Measurements from ENCODE around the gene PEX16.

Gene PEX16

GRCh38 chr11:45897556-45897955 is 20.1 kb downstream of the PEX16 start:
- DNase-seq (ENCODE audit: low read depth), result no peak

- no peak for DNase-seq (ENCODE audit: low read depth)
These were observed 21.2 kb downstream of the PEX16 start for GRCh38 chr11:45896422-45896984.

- no peak for DNase-seq (ENCODE audit: low read depth)
These were observed 22.0 kb downstream of the PEX16 start for GRCh38 chr11:45895553-45896259.

- DNase-seq (ENCODE audit: low read depth), result no peak
These were observed 23.0 kb downstream of the PEX16 start for GRCh38 chr11:45894555-45895247.

- DNase-seq (ENCODE audit: low read depth), result no peak
These were observed 24.8 kb downstream of the PEX16 start for GRCh38 chr11:45892856-45893255.

GRCh38 chr11:45890886-45891550 is 26.7 kb downstream of the PEX16 start:
- DNase-seq (ENCODE audit: low read depth), result no peak

GRCh38 chr11:45889966-45890365 is 27.7 kb downstream of the PEX16 start:
- no peak for DNase-seq (ENCODE audit: low read depth)

- DNase-seq (ENCODE audit: low read depth), result no peak
These were observed 28.1 kb downstream of the PEX16 start for GRCh38 chr11:45889555-45889954.

GRCh38 chr11:45887587-45887986 is 30.1 kb downstream of the PEX16 start:
- no peak for DNase-seq (ENCODE audit: low read depth)

GRCh38 chr11:45886816-45887520 is 30.7 kb downstream of the PEX16 start:
- DNase-seq (ENCODE audit: low read depth), result no peak

- no peak for DNase-seq (ENCODE audit: low read depth)
These were observed 31.6 kb downstream of the PEX16 start for GRCh38 chr11:45885921-45886721.

- no peak for DNase-seq (ENCODE audit: low read depth)
These were observed 32.3 kb downstream of the PEX16 start, which contains the start of gene MAPK8IP1 for GRCh38 chr11:45885274-45885920. TSS of gene MAPK8IP1 (plus strand) at chr11:45885651. CDS start at chr11:45885821, 170 bp downstream.

- DNase-seq (ENCODE audit: low read depth), result no peak
These were observed 33.0 kb downstream of the PEX16 start for GRCh38 chr11:45884596-45885185.

GRCh38 chr11:45881708-45882368 is 35.8 kb downstream of the PEX16 start:
- no peak for DNase-seq (ENCODE audit: low read depth)

- DNase-seq (ENCODE audit: low read depth), result no peak
These were observed 36.7 kb downstream of the PEX16 start for GRCh38 chr11:45880772-45881570.

- no peak for DNase-seq (ENCODE audit: low read depth)
These were observed 37.6 kb downstream of the PEX16 start for GRCh38 chr11:45879803-45880686.

- no peak for DNase-seq (ENCODE audit: low read depth)
These were observed 39.8 kb downstream of the PEX16 start for GRCh38 chr11:45877845-45878244.

GRCh38 chr11:45877221-45877620 is 40.5 kb downstream of the PEX16 start:
- DNase-seq (ENCODE audit: low read depth), result no peak
